ENCODE results near the gene BAZ1B.
A peak's percentile ranks its signal among the peaks of the same experiment; 100 is the strongest.
"Not testable (repeated sequence)": the region's sequence is repeated elsewhere in the genome, so short reads cannot be mapped to it uniquely, and the experiment has no call there.

The BAZ1B gene

GRCh38 chr7:73424489-73424885 lies 97.6 kb downstream of the BAZ1B start:
- DNase-seq, result no peak

- no peak for DNase-seq
Observed at GRCh38 chr7:73423519-73424488, 98.3 kb downstream of the BAZ1B start.

DNA sequence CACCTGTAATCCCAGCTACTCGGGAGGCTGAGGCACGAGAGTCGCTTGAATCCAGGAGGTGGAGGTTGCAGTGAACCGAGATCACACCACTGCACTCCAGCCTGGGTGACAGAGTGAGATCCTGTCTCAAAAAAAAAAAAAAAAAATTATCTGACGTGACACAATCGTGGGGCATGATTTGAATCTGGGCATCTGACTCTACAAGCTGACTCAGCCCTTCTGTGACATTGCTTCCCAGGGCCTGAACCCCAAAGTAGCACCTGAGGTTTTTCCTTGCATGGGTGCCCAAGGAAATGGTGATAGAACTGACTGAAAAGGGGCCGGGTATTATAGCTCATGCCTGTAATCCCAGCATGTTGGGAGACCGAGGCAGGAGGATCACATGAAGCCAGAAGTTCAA lies 101.5 kb downstream of the BAZ1B start:
- not testable (repeated sequence) for DNase-seq

DNA sequence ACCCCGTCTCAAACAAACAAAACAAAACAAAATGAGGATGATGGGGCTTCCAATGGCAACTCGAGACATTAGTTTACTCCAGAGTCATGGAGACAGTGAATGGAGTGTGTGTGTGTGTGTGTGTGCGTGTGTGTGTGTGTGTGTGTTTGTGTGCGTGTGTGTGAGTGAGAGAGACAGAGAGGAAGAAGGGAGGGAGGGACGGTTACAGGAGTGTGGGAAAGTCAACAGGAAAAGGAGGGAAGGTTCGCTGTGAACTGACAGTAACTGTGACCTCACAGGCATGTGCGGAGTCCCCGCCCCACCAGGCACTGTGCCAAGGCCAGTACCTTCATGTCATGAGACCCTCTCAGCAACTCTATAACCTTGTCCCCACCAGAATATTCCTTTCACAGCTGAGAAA lies 102.1 kb downstream of the BAZ1B start:
- DNase-seq, result peak; percentile 11

DNA sequence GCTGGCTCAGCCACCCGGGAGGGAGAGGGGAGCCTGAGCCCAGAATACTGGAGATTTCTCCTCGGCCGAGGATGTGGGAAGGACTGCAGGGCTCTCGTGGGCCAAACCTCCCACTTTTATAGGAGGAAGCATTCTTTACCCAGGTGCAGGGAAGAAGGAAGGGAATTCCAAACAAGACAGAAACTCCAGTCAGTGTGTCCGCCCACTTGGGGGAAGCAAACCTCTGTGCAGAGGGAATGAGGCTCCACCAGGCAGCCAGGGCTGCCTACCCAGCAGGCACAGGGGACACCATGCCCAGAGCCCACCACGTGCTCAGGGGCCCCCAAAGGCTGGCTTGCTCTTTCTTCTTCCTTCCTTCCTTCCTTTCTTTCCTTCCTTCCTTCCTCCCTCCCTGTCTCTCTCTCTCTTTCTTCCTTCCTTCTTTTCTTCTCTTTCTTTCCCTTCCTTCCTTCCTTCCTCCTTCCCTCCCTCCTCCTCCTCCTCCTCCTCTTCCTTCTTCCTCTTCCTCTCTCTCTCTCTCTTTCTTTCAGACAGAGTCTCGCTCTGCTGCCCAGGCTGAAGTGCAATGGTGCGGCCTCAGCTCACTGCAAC lies 103.9 kb downstream of the BAZ1B start:
- no peak for DNase-seq

GRCh38 chr7:73410541-73411131 lies 111.5 kb downstream of the BAZ1B start:
- not testable (repeated sequence) for DNase-seq

GRCh38 chr7:73404860-73405259 lies 117.2 kb downstream of the BAZ1B start:
- DNase-seq, result not testable (repeated sequence)

- not testable (repeated sequence) for DNase-seq
Observed at GRCh38 chr7:73399185-73400050, 122.7 kb downstream of the BAZ1B start.

DNA sequence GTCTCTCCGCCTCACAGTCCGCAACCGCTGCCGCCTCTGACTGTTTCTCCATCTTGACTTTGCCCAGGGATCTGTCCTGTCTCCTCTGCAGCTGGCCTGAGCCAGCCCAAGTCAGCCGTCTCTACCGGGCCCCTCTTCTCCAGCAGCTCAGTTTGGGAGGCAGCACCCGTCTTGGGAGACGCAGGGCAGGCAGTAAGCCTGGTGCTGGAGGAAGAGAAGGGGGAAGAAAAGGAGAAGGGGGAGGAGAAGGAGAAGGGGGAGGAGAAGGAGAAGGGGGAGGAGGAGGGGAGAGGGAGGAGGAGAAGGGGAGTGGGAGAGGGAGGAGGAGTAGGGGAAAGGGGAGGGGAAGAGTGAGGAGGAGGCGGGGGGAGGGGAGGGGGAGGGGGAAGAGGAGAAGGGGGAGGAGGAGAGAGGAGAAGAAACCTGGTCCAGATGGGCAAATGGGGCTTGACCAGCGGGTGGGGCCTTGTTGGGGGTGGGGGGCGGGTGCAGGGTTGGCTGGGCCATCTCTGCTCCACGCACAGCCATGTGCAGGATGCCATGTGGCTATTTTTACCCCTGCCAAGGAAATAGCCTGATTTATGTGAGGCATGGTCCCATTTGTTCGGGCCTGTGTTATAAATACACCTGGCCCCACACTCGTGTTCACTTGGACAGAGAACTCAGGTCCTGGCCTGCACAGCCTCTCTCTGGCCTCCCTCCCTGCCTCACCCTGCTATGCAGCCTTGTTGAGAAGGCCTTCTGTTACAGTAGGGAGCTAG lies 124.4 kb downstream of the BAZ1B start:
- DNase-seq, result no peak

- no peak for DNase-seq
Observed at GRCh38 chr7:73395538-73396503, 126.3 kb downstream of the BAZ1B start.

GRCh38 chr7:73394422-73394821 lies 127.7 kb downstream of the BAZ1B start:
- no peak for DNase-seq

- no peak for DNase-seq
Observed at GRCh38 chr7:73391396-73391795, 130.7 kb downstream of the BAZ1B start.

Data from NCI-H1105 treated with DMSO at 0.1 percent for 48 hours (cell line).